ENCODE results near the gene PPP1R9A.

Gene PPP1R9A

DNA sequence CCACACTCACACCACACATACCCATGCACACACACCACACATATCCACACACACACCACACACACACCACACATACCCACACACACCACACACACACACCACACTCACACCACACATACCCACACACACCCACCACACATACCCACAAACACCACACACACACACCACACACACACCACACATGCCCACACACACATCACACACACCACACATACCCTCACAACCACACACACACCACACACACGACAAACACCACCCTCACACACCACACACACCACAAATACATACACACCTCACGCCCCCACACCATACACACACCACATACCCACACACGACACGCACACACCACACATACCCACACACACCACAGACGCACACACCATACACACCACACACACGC is 297.2 kb downstream of the PPP1R9A start:
- H3K27me3 Mint-ChIP-seq = peaks cover 0 to 8% of the 10 kb centered on the region in 2 donors
- H3K27ac Mint-ChIP-seq = no peak overlapping the region
- no peaks in the 10 kb centered on the region for H3K4me1 Mint-ChIP-seq (ENCODE audit: low read depth in 2 of 2)
- no peak for DNase-seq
- peaks cover 0 to 3% of the 10 kb centered on the region in 2 donors for H3K9me3 Mint-ChIP-seq
- no peak overlapping the region for H3K4me3 Mint-ChIP-seq
- H3K36me3 Mint-ChIP-seq (ENCODE audit: insufficient read depth) = no peaks in the 10 kb centered on the region
- no peak for ATAC-seq (replicated peaks)

DNA sequence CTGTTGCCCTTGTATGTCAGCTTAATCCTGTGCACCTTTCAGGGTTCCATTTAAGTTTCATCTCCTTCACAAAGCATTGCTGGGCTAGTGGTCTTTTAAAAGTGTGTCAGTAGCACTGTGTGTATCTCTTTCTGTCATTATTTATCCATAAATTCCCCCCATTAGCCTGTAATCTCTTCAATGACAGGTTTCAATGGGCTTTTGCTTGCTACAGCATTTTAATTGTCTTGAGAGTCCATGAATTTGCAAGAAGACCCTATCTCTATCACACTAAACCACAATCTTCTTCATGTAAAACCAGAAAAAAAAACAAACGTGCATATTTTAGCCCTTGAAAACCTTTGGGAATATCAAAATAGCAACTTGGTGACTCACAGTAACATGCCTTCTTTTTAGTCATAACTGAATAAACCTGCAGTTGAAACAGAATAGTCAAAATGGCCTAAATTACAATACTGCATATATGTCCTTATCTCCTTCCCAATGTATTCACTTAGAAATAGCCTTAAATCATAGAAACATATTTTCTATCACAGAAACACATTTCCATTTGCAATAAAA is 298.4 kb downstream of the PPP1R9A start:
- DNase-seq (no peak), ATAC-seq (replicated peaks) (no peak)
- H3K4me1 Mint-ChIP-seq (ENCODE audit: low read depth in 2 of 2) = no peaks in the 10 kb centered on the region
- peaks cover 0 to 8% of the 10 kb centered on the region in 2 donors for H3K27me3 Mint-ChIP-seq
- H3K36me3 Mint-ChIP-seq (ENCODE audit: insufficient read depth) = no peaks in the 10 kb centered on the region
- no peak overlapping the region for H3K4me3 Mint-ChIP-seq
- peaks cover 0 to 3% of the 10 kb centered on the region in 2 donors for H3K9me3 Mint-ChIP-seq
- no peak overlapping the region for H3K27ac Mint-ChIP-seq

DNA sequence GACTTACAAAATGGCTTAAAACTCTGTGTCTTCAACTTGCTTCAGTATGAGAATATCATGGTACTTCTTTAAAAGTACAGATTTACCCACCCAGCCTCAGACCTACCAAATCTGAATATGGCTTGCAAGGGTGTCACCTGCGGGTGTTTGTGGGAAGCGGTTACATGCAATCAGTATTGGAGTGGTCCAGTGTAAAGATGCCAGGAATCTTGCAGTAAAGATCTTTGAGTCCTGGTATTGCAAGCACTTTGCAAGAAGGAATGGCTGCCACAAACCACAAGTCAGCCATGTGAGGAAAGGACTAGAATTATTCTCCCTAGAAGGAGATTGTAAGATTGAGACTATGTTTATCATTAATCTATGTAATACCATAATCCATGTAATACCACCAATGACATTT is 301.9 kb downstream of the PPP1R9A start:
- H3K4me1 Mint-ChIP-seq (ENCODE audit: low read depth in 2 of 2) = no peaks in the 10 kb centered on the region
- H3K27me3 Mint-ChIP-seq = peaks cover 0 to 8% of the 10 kb centered on the region in 2 donors
- H3K36me3 Mint-ChIP-seq (ENCODE audit: insufficient read depth) = no peaks in the 10 kb centered on the region
- peaks cover 0 to 3% of the 10 kb centered on the region in 2 donors for H3K9me3 Mint-ChIP-seq
- no peak overlapping the region for H3K4me3 Mint-ChIP-seq
- ATAC-seq (replicated peaks) (no peak), DNase-seq (no peak)
- no peak overlapping the region for H3K27ac Mint-ChIP-seq

DNA sequence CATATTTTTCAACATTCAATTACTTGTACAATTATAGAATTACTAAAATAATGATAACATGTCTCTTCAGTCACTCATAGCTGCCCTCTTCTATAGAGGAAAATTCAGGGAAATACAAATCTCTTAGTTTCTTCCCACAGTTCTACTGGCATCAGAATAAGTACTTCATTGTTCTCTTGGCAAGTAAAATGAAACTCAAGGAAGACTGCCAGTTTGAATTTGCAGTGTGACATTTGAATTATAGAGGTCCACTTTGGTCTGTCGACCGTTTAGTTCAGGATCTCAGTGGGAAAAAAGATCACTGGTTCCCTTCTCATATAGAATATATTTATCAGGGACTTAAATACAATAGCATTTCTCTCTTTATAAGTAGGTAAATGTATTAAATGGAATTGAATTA is 302.4 kb downstream of the PPP1R9A start:
- Mint-ChIP-seq H3K27me3 (peaks cover 0 to 3% of the 10 kb centered on the region in 2 donors), H3K27ac (no peak overlapping the region), H3K9me3 (peaks cover 0 to 1% of the 10 kb centered on the region in 2 donors), H3K4me3 (no peak overlapping the region), H3K4me1 (ENCODE audit: low read depth in 2 of 2) (no peaks in the 10 kb centered on the region), H3K36me3 (ENCODE audit: insufficient read depth) (no peaks in the 10 kb centered on the region)
- DNase-seq = no peak
- ATAC-seq (replicated peaks) = no peak

DNA sequence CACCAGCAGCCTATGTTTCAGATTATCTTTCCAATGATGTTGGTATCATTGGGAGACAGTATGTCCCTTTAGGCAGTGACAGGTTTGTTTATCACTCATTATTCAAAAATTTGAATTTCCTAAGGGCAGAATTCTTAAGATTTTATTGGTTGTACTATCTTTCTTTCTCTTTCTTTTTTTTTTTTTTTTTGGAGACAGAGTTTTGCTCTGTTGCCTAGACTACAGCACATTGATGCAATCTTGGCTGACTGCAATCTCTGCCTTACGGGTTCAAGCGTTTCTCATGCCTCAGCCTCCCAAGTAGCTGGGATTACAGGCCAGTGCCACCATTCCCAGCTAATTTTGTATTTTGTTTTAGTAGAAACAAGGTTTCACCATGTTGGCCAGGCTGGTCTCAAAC is 305.8 kb downstream of the PPP1R9A start:
- Mint-ChIP-seq H3K27me3 (peaks cover 0 to 3% of the 10 kb centered on the region in 2 donors), H3K36me3 (ENCODE audit: insufficient read depth) (no peaks in the 10 kb centered on the region), H3K9me3 (peaks cover 0 to 6% of the 10 kb centered on the region in 2 donors), H3K4me1 (ENCODE audit: low read depth in 2 of 2) (no peaks in the 10 kb centered on the region), H3K4me3 (no peak overlapping the region), H3K27ac (no peak overlapping the region)
- DNase-seq (no peak), ATAC-seq (replicated peaks) (no peak)

DNA sequence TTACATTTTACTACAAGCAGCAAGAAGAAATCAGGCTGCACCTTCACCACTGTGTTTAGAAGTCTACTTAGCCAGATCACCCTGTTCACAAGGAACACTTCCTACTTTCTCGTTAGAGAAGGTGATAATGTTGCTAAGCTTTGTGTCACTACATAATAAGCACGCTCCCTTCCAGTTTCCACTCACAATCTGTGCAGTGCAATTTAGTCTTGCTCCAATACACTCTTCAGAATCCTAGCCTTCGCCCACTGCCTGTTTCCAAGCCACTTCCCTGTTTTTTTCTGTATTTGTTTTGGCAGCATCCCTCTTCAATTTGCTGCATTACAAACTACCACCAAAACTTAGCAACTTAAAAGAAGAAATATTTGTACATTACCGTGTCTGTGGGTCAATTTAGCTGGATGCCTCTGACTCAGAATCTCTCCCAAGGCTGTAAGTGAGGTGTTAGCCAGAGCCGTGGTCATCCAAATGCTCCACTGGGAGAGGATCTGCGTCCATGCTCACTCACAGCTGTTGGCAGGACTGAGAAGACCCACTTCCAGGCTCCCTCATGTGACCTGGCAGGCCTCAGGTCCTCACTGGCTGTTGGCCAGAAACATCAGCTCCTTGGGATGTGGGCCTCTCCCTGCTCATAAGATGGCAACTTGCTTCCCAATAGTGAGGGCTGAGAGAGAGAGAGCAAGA is 306.6 kb downstream of the PPP1R9A start:
- no peaks in the 10 kb centered on the region for H3K36me3 Mint-ChIP-seq (ENCODE audit: insufficient read depth)
- H3K27me3 Mint-ChIP-seq = peaks cover 0 to 4% of the 10 kb centered on the region in 2 donors
- ATAC-seq (replicated peaks) (no peak), DNase-seq (no peak)
- H3K27ac Mint-ChIP-seq = no peak overlapping the region
- no peaks in the 10 kb centered on the region for H3K4me1 Mint-ChIP-seq (ENCODE audit: low read depth in 2 of 2)
- H3K4me3 Mint-ChIP-seq = no peak overlapping the region
- H3K9me3 Mint-ChIP-seq = peaks cover 0 to 7% of the 10 kb centered on the region in 2 donors

DNA sequence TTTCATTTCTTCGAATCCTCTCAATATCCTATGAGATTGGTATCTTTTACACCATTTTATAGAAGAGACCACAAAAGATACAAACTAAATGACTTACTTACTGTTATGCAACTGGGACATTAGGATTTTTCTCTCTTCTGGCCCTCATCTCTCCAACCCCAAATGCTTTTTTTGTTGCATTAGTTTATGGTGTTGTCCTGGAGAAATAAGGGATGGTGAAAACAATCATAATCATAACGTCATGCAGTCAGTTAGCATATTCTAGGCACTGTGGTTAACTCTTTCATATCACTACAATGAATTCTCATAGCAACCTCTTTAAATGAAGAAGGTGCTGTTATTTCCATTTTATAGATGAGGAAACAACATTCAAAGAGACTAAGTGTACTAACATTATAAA is 312.3 kb downstream of the PPP1R9A start:
- Mint-ChIP-seq H3K9me3 (peaks cover 0 to 7% of the 10 kb centered on the region in 2 donors), H3K4me1 (ENCODE audit: low read depth in 2 of 2) (no peaks in the 10 kb centered on the region), H3K36me3 (ENCODE audit: insufficient read depth) (no peaks in the 10 kb centered on the region), H3K27me3 (peaks cover 4 to 14% of the 10 kb centered on the region in 2 donors), H3K4me3 (no peak overlapping the region), H3K27ac (no peak overlapping the region)
- ATAC-seq (replicated peaks) = no peak
- no peak for DNase-seq

DNA sequence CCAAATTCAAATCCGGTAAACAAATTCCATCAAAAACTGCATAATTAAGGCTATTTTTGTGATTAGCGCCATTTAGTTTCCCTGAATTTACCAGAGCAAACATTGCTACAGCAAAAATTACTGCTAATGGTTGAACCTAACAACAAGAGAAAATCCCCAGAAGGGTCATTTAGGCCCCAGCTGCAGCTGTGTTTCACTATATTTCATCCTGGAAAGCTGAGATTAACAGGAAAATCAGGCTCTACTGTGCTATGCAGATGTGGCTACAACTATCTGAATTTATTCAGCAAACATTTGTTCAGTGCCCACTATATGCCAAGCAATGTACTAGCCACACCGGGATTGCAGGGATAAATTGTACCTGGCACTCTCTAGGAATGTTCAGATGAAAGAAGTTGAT is 312.9 kb downstream of the PPP1R9A start:
- ATAC-seq (replicated peaks) = no peak
- DNase-seq = no peak
- H3K27ac Mint-ChIP-seq = no peak overlapping the region
- no peaks in the 10 kb centered on the region for H3K4me1 Mint-ChIP-seq (ENCODE audit: low read depth in 2 of 2)
- peaks cover 0 to 7% of the 10 kb centered on the region in 2 donors for H3K9me3 Mint-ChIP-seq
- no peak overlapping the region for H3K4me3 Mint-ChIP-seq
- no peaks in the 10 kb centered on the region for H3K36me3 Mint-ChIP-seq (ENCODE audit: insufficient read depth)
- H3K27me3 Mint-ChIP-seq = peaks cover 4 to 14% of the 10 kb centered on the region in 2 donors

DNA sequence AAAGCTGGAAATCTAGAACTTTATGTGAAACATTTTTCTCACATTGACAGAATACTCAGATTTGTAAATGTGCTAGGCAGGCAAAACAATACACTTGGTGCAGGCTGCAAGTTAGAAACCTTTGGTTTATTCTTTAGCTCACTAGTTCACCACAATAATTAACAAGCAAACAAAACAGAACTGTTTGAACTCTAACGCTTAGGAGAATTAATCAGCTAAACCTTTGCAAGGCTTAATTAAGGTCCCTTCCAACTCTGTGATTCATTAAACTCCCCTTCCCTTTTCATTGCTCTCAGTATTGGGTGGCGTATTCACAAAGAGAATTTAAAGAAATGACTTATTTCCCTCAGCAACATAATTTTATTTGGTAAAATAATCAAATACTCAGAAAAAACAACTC is 317.9 kb downstream of the PPP1R9A start:
- ATAC-seq (replicated peaks) (no peak), DNase-seq (no peak)
- Mint-ChIP-seq H3K27ac (no peak overlapping the region), H3K27me3 (peaks cover 7 to 23% of the 10 kb centered on the region in 2 donors), H3K9me3 (no peaks in the 10 kb centered on the region), H3K36me3 (ENCODE audit: insufficient read depth) (no peaks in the 10 kb centered on the region), H3K4me3 (no peak overlapping the region), H3K4me1 (ENCODE audit: low read depth in 2 of 2) (no peaks in the 10 kb centered on the region)

DNA sequence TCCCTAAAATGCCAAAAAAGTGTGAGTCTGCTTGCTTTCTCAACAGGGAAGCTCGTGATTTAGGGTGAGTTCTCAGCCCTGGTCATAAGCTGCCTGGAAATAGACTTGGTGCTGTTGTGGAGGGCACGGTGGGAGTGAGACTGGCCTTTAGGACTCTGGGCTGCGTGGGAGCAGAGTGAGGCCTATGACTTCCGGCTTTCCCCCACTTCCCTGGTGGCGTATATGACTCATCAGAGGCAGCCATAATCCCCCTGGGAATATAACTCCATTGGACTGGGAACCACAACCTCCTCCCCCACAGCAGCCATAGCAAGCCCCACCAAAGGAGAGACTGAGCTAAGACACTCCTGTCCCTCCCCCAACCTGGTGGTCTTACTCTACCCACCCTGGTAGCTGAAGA is 321.9 kb downstream of the PPP1R9A start:
- H3K27me3 Mint-ChIP-seq = peaks cover 7 to 16% of the 10 kb centered on the region in 2 donors
- DNase-seq (no peak), ATAC-seq (replicated peaks) (no peak)
- H3K4me1 Mint-ChIP-seq (ENCODE audit: low read depth in 2 of 2) = no peaks in the 10 kb centered on the region
- H3K27ac Mint-ChIP-seq = no peak overlapping the region
- no peak overlapping the region for H3K4me3 Mint-ChIP-seq
- H3K36me3 Mint-ChIP-seq (ENCODE audit: insufficient read depth) = no peaks in the 10 kb centered on the region
- no peaks in the 10 kb centered on the region for H3K9me3 Mint-ChIP-seq

DNA sequence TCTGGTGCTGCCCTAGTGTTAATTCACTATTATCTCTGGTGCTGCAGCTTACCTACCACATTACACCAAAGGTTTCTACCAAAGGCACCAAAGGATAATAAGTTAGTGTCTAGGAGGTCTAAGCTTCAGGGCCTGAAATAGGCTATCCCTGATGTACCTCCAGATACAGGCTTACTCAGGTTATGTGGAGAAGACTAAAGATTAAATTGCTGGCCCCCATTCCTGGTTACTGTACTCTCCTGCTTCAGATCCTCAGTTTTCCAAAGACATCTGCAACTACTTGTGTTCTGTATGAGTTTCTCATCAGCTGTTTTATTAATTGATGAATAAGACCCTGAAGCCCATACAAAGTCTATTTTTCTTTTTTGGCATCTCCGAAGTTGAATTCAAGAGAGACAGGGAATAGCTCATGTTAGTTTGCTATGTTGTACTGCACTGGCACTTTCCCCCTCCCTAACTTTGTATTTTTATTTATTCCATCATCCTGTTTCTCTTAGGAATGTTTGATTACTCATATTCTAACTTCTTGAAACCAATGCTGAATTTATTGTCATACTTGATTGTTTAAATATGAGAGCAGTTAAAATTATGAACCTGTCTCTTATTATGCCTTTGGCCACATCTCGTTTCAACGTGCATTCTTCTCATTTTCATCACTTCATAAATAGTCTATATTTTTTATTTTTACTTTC is 331.0 kb downstream of the PPP1R9A start:
- Mint-ChIP-seq H3K4me3 (no peak overlapping the region), H3K4me1 (ENCODE audit: low read depth in 2 of 2) (no peaks in the 10 kb centered on the region), H3K9me3 (no peaks in the 10 kb centered on the region), H3K27me3 (no peaks in the 10 kb centered on the region), H3K27ac (no peak overlapping the region), H3K36me3 (ENCODE audit: insufficient read depth) (no peaks in the 10 kb centered on the region)
- no peak for DNase-seq
- ATAC-seq (replicated peaks) = no peak

DNA sequence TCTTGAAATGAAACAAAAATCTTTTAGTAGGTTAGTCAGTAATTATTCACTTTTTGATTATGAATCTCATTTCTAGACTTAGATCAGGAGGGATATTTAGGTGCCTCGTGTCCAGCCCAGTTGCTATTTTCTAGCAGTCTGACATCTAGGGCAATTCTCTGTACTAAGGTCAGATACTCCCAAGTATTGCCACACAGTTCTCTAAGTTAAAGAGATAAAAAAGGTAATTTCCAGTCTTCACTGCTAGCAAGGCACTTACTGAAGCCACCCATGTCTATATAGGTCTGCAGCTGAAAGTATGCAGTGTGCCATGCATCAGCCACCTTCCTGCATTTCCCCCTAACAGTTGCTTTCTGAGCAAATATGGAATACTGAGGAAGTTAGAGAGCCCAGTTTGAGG is 333.5 kb downstream of the PPP1R9A start:
- ATAC-seq (replicated peaks) (no peak), DNase-seq (no peak)
- Mint-ChIP-seq H3K27me3 (no peaks in the 10 kb centered on the region), H3K4me3 (no peak overlapping the region), H3K4me1 (ENCODE audit: low read depth in 2 of 2) (no peaks in the 10 kb centered on the region), H3K36me3 (ENCODE audit: insufficient read depth) (no peaks in the 10 kb centered on the region), H3K27ac (no peak overlapping the region), H3K9me3 (no peaks in the 10 kb centered on the region)

DNA sequence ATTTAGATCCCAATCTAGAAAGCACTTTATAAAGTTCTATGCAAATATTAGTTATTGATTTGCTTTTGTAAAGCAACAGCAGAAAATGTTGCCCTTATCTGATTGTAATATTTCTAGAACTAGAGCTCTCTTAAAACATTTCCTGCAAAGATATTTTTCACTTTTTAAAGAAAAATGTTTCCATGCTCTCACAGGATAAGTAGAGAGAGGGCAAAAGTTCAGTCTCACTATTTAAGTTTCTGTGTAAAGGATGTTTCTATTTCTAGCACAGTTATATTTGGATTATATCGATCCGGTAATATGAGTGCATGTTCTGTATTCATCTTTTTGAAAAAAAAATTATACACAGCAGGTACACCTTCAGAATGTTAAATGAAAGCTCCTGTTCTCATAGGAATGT is 334.9 kb downstream of the PPP1R9A start:
- no peaks in the 10 kb centered on the region for H3K9me3 Mint-ChIP-seq
- no peak overlapping the region for H3K27ac Mint-ChIP-seq
- no peaks in the 10 kb centered on the region for H3K4me1 Mint-ChIP-seq (ENCODE audit: low read depth in 2 of 2)
- H3K27me3 Mint-ChIP-seq = no peaks in the 10 kb centered on the region
- ATAC-seq (replicated peaks) (no peak), DNase-seq (no peak)
- no peaks in the 10 kb centered on the region for H3K36me3 Mint-ChIP-seq (ENCODE audit: insufficient read depth)
- H3K4me3 Mint-ChIP-seq = no peak overlapping the region

DNA sequence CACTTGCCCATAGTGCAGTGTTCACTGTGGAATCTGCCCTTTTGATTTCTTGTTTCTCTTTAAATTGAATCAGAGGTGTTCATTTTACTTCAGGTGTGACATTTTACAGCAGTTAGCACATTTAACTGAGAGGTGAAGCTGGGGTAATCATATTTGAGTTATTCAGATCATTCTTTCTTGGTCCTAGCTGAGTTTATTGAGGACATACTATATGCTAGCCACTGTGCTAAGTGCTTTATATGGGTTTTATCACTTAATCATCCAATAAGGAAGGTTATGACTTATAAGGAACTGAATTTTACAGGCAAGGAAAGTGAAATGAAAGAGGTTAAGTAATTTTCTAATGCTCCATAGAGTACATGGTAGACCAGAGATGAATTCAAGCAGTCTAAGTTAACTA is 337.2 kb downstream of the PPP1R9A start:
- no peaks in the 10 kb centered on the region for H3K9me3 Mint-ChIP-seq
- no peaks in the 10 kb centered on the region for H3K4me1 Mint-ChIP-seq (ENCODE audit: low read depth in 2 of 2)
- DNase-seq = no peak
- H3K27me3 Mint-ChIP-seq = no peaks in the 10 kb centered on the region
- H3K4me3 Mint-ChIP-seq = no peak overlapping the region
- no peak for ATAC-seq (replicated peaks)
- H3K27ac Mint-ChIP-seq = no peak overlapping the region
- no peaks in the 10 kb centered on the region for H3K36me3 Mint-ChIP-seq (ENCODE audit: insufficient read depth)
